SK-N-SH (cell line): ENCODE data around the gene KLF3. TPM values are rescaled to one million over a fixed set of nuclear protein-coding genes. Genes with fewer than 3 reads are reported as not detected.

Experiments used
- CTCF ChIA-PET: fragments of 300-600, 350-600 bp; formaldehyde crosslinking; extraction: SDS; loops from one replicate; lab custom pipeline; 2021; lab: Yijun Ruan, JAX
- POLR2A ChIA-PET: fragments of 350-600 bp; sonication (Branson Sonifier 250); formaldehyde crosslinking; extraction: SDS; loops from one replicate; lab custom pipeline; 2020; ENCODE audit warnings: antibody characterized with exemption, inconsistent platforms; lab: Yijun Ruan, JAX
- DNase-seq: peaks from one replicate; pipeline ENCODE4 v3.0.0; 2012
- H2AFZ ChIP-seq: fragments of 200-600 bp; sonication (generic); 2 replicates; pipeline ENCODE4 v1.8.1; 2016; ENCODE audit warnings: antibody characterized with exemption, mild to moderate bottlenecking, low read depth
- H3F3A ChIP-seq: fragments of 200-600 bp; sonication (generic); replicated peaks from 2 replicates; pipeline ENCODE3; 2016; ENCODE audit warnings: antibody characterized with exemption, mild to moderate bottlenecking; ENCODE audit not compliant: insufficient read depth
- H3K27ac ChIP-seq, 2 experiments: fragments of 200-500 bp in 1 of 2; fragments of 200-600 bp in 1 of 2; sonication (Bioruptor generic) in 1 of 2; sonication (generic), shearing (Covaris generic) in 1 of 2; 2 replicates each; pipeline versions ENCODE4 v1.5.1 to v1.6.1; 2014 to 2016; ENCODE audit warnings: low read depth in 2 of 2, inconsistent platforms in 1 of 2, low read length in 1 of 2, mild to moderate bottlenecking in 1 of 2, mixed read lengths in 1 of 2
- H3K27me3 ChIP-seq: fragments of 200-600 bp; sonication (generic), shearing (Covaris generic); 2 replicates; pipeline ENCODE4 v1.6.1; 2016; ENCODE audit warnings: mixed run types; ENCODE audit not compliant: insufficient read depth
- H3K36me3 ChIP-seq, 2 experiments: fragments of 200-500 bp in 1 of 2; fragments of 200-600 bp in 1 of 2; sonication (Bioruptor generic) in 1 of 2; sonication (generic) in 1 of 2; replicated peaks in 1 of 2; 2 replicates each; pipeline versions ENCODE3 to v1.5.1; 2014 to 2016; ENCODE audit warnings: low read length in 1 of 2, mild to moderate bottlenecking in 1 of 2; ENCODE audit not compliant: insufficient read depth in 2 of 2, control insufficient read depth in 1 of 2
- H3K4me1 ChIP-seq, 2 experiments: fragments of 200-500 bp in 1 of 2; fragments of 200-600 bp in 1 of 2; sonication (Bioruptor generic) in 1 of 2; sonication (generic), shearing (Covaris generic) in 1 of 2; 2 replicates each; pipeline versions ENCODE4 v1.5.1 to v1.6.1; 2014 to 2016; ENCODE audit warnings: low read depth in 1 of 2, low read length in 1 of 2, mixed run types in 1 of 2; ENCODE audit not compliant: insufficient read depth in 2 of 2, control insufficient read depth in 1 of 2
- H3K4me2 ChIP-seq: fragments of 200-600 bp; sonication (generic), shearing (Covaris generic); 2 replicates; pipeline ENCODE4 v1.6.1; 2017; ENCODE audit warnings: mixed run types
- H3K4me3 ChIP-seq, 2 experiments: fragments of 200-500 bp in 1 of 2; fragments of 200-600 bp in 1 of 2; sonication (Bioruptor generic) in 1 of 2; sonication (generic), shearing (Covaris generic) in 1 of 2; 2 replicates each; pipeline versions ENCODE4 v1.5.1 to v1.8.1; 2014 to 2016; ENCODE audit warnings: low read depth in 2 of 2, inconsistent platforms in 1 of 2, low read length in 1 of 2, mild to moderate bottlenecking in 1 of 2, mixed read lengths in 1 of 2, moderate library complexity in 1 of 2
- H3K79me2 ChIP-seq: fragments of 200-600 bp; sonication (generic); 2 replicates; pipeline ENCODE4 v1.8.1; 2017; ENCODE audit warnings: mild to moderate bottlenecking; ENCODE audit not compliant: insufficient read depth
- H3K9ac ChIP-seq: fragments of 200-600 bp; sonication (generic); 2 replicates; pipeline ENCODE4 v1.6.1; 2017; ENCODE audit warnings: mixed run types
- H3K9me2 ChIP-seq: fragments of 200-600 bp; sonication (generic); 2 replicates; pipeline ENCODE4 v1.6.1; 2017; ENCODE audit warnings: mixed run types
- H3K9me3 ChIP-seq: fragments of 200-600 bp; sonication (generic); 2 replicates; pipeline ENCODE4 v1.6.1; 2017; ENCODE audit warnings: mixed run types, mild to moderate bottlenecking, moderate library complexity
- H4K20me1 ChIP-seq: fragments of 200-600 bp; sonication (generic); 2 replicates; pipeline ENCODE4 v1.6.1; 2017; ENCODE audit warnings: mild to moderate bottlenecking, mixed run types; ENCODE audit not compliant: insufficient read depth
- CHD2 ChIP-seq: fragments of 150-350 bp; IDR thresholded peaks from 2 replicates; pipeline ENCODE4 v1.6.1; 2018; ENCODE audit warnings: low read length; ENCODE audit not compliant: partially characterized antibody
- EP300 ChIP-seq, 2 experiments: IDR thresholded peaks; 2 replicates each; pipeline versions ENCODE4 v1.4.0 to v1.6.1; 2012; ENCODE audit warnings: borderline replicate concordance in 1 of 2, low read depth in 1 of 2, low read length in 1 of 2
- FOSL2 ChIP-seq: IDR thresholded peaks from 2 replicates; pipeline ENCODE4 v1.4.0; 2012; ENCODE audit warnings: low read depth, mild to moderate bottlenecking, moderate library complexity, borderline replicate concordance
- FOXJ3 ChIP-seq: sonication (generic); formaldehyde crosslinking; IDR thresholded peaks from 2 replicates; pipeline ENCODE4 v1.5.1; 2020; ENCODE audit warnings: mild to moderate bottlenecking, missing genetic modification reagents
- FOXM1 ChIP-seq: IDR thresholded peaks from 2 replicates; pipeline ENCODE4 v1.4.0; 2012; ENCODE audit warnings: low read depth, mild to moderate bottlenecking
- JUND ChIP-seq: IDR thresholded peaks from 2 replicates; pipeline ENCODE4 v1.4.0; 2012
- MXI1 ChIP-seq: IDR thresholded peaks from 2 replicates; pipeline ENCODE4 v1.6.1; 2012; ENCODE audit warnings: mild to moderate bottlenecking, low read depth, low read length, improper control_type of control experiment
- NRF1 ChIP-seq: IDR thresholded peaks from 2 replicates; pipeline ENCODE4 v1.6.1; 2012; ENCODE audit warnings: low read depth, mild to moderate bottlenecking, low read length
- PBX3 ChIP-seq: IDR thresholded peaks from 2 replicates; pipeline ENCODE4; 2012
- POLR2AphosphoS5 ChIP-seq: IDR thresholded peaks from 2 replicates; pipeline ENCODE4 v1.6.1; 2012; ENCODE audit warnings: low read depth, low read length
- RAD21 ChIP-seq: IDR thresholded peaks from 2 replicates; pipeline ENCODE4 v1.6.1; 2012; ENCODE audit warnings: mild to moderate bottlenecking, low read length
- RCOR1 ChIP-seq: fragments of 150-350 bp; IDR thresholded peaks from 2 replicates; pipeline ENCODE4 v1.6.1; 2017; ENCODE audit warnings: antibody characterized with exemption, low read length
- RFX5 ChIP-seq: IDR thresholded peaks from 2 replicates; pipeline ENCODE4 v1.6.1; 2012; ENCODE audit warnings: mild to moderate bottlenecking, improper control_type of control experiment, low read length
- SIN3A ChIP-seq: IDR thresholded peaks from 2 replicates; pipeline ENCODE4 v1.6.1; 2012; ENCODE audit warnings: low read depth, mild to moderate bottlenecking, low read length, moderate library complexity, borderline replicate concordance
- SMC3 ChIP-seq: IDR thresholded peaks from 2 replicates; pipeline ENCODE4 v1.6.1; 2012; ENCODE audit warnings: low read depth, low read length, improper control_type of control experiment
- TAF1 ChIP-seq: IDR thresholded peaks from 2 replicates; pipeline ENCODE4 v1.6.1; 2012; ENCODE audit warnings: low read depth, mild to moderate bottlenecking, low read length, moderate library complexity, borderline replicate concordance
- TCF12 ChIP-seq: IDR thresholded peaks from 2 replicates; pipeline ENCODE4 v1.4.0; 2012
- YY1 ChIP-seq: IDR thresholded peaks from 2 replicates; pipeline ENCODE4 v1.4.0; 2012; ENCODE audit warnings: low read depth, mild to moderate bottlenecking
- WGBS: methylation state at CpG from one replicate; pipeline ENCODE4 v1.1.6; 2017; ENCODE audit warnings: low lambda C conversion rate; 5-methylcytosine and 5-hydroxymethylcytosine counted together
- polyA plus RNA-seq, 3 experiments: library from polyadenylated mRNA; depleted of rRNA; stranded (reverse); fragments of >200 nt; gene quantifications; 2 replicates each; pipeline ENCODE4 v1.2.3, GENCODE V29; 2012
- TF ChIP-seq, protein P1 (sequence below): fragments of 150-350 bp; IDR thresholded peaks from 2 replicates; pipeline ENCODE4 v1.6.1; 2016; ENCODE audit warnings: mild to moderate bottlenecking, low read depth, low read length
- TF ChIP-seq, protein P2 (sequence below): IDR thresholded peaks from 2 replicates; pipeline ENCODE4 v1.4.0; 2012; ENCODE audit warnings: low read depth, borderline replicate concordance
- TF ChIP-seq, protein P3 (sequence below): fragments of 200-600 bp; sonication (generic); IDR thresholded peaks from 2 replicates; pipeline ENCODE4 v1.6.1; 2017; ENCODE audit warnings: antibody characterized with exemption, mild to moderate bottlenecking, moderate library complexity

KLF3 gene
- polyA plus RNA-seq, 1 of the 3 experiments (the other 2 are of a cell fraction) = 8.2 TPM

- Histone ChIP-seq H3K4me1 (peaks cover 30 to 43% of the 10 kb centered on the region in 2 experiments; a peak in 3 of 4 replicates), H3K27me3 (no peaks in the 10 kb centered on the region), H3K27ac (peak overlapping the region; percentile 97 to 99), H3K79me2 (peaks cover 81% of the 10 kb centered on the region), H3K4me2 (peak overlapping the region; percentile 83), H4K20me1 (peaks cover 16% of the 10 kb centered on the region), H3K9me3 (no peaks in the 10 kb centered on the region), H3F3A (peaks cover 18% of the 10 kb centered on the region), H3K4me3 (peak overlapping the region; percentile 85 to 88), H3K36me3 (peaks cover 0 to 3% of the 10 kb centered on the region in 2 experiments), H3K9ac (peak overlapping the region; percentile 97), H2AFZ (no peak overlapping the region), H3K9me2 (no peaks in the 10 kb centered on the region)
- ChIA-PET POLR2A (interaction anchor here (0.8 kb wide), 2 partner anchors 9 to 336 kb away, joined by 3 read pairs; no protein-coding TSS in a partner anchor), CTCF (interaction anchor here (1.0 to 5.2 kb wide), 5 partner anchors 9 to 601 kb away, joined by 3 to 27 read pairs (median 3); no protein-coding TSS in a partner anchor)
- DNase-seq = no peak
- TF ChIP-seq SMC3 (no peak), CHD2 (no peak), JUND (no peak), FOXM1 (no peak), YY1 (no peak), RCOR1 (no peak), FOSL2 (no peak), PBX3 (no peak), EP300 (IDR thresholded peaks at IDR 0.05; ENCODE audit: borderline replicate concordance in 1 of 2, low read depth in 1 of 2, low read length in 1 of 2) (no peak), RAD21 (no peak)
- TF ChIP-seq, protein P1, sequence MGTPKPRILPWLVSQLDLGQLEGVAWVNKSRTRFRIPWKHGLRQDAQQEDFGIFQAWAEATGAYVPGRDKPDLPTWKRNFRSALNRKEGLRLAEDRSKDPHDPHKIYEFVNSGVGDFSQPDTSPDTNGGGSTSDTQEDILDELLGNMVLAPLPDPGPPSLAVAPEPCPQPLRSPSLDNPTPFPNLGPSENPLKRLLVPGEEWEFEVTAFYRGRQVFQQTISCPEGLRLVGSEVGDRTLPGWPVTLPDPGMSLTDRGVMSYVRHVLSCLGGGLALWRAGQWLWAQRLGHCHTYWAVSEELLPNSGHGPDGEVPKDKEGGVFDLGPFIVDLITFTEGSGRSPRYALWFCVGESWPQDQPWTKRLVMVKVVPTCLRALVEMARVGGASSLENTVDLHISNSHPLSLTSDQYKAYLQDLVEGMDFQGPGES = no peak
- WGBS = 4% methylated on average over 5 of the region's 5 CpGs
Measured at GRCh38 chr4:38665551-38666411, 1.8 kb downstream of the KLF3 start.

DNA sequence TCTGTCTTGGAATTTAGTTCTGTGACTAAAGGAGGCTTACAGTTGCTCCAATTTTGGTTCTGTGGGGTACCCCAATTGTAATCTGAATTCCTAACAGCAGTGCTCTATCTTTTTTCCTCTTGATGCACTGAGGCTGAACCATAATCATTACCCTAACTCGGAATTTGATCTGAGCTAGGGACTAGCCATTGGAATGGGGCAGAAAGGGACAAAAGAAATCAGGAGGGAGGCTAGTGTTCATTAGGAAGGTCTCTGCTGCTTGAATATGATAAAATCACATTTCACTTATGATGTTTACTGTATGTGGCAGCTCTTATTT lies 2.7 kb downstream of the KLF3 start:
- Histone ChIP-seq H3K9ac (peak overlapping the region; percentile 97), H3K9me3 (no peaks in the 10 kb centered on the region), H3K4me1 (peaks cover 38 to 52% of the 10 kb centered on the region in 2 experiments; a peak in 3 of 4 replicates), H3K36me3 (peaks cover 0 to 3% of the 10 kb centered on the region in 2 experiments), H3K79me2 (peaks cover 91% of the 10 kb centered on the region), H3K4me2 (peak overlapping the region; percentile 83), H3K4me3 (peak overlapping the region; percentile 85 to 88), H3K9me2 (no peaks in the 10 kb centered on the region), H4K20me1 (peaks cover 25% of the 10 kb centered on the region), H2AFZ (no peak overlapping the region), H3K27me3 (no peaks in the 10 kb centered on the region), H3K27ac (peak overlapping the region; percentile 97 to 99), H3F3A (peaks cover 18% of the 10 kb centered on the region)
- DNase-seq = peak; percentile 16
- WGBS = 0% methylated on average over 1 of the region's 1 CpG
- POLR2A ChIA-PET = no interaction called here
- CTCF ChIA-PET = interaction anchor here (1.0 to 5.2 kb wide), 4 partner anchors 8 to 602 kb away, joined by 3 to 27 read pairs (median 4); no protein-coding TSS in a partner anchor
- TF ChIP-seq SMC3 (no peak), PBX3 (no peak), CHD2 (no peak), FOXJ3 (CRISPR knock-in tag) (no peak), TCF12 (no peak), SIN3A (no peak), TAF1 (no peak), FOSL2 (no peak), YY1 (no peak), POLR2AphosphoS5 (no peak), MXI1 (no peak), NRF1 (no peak), RFX5 (no peak)
- TF ChIP-seq, protein P2, sequence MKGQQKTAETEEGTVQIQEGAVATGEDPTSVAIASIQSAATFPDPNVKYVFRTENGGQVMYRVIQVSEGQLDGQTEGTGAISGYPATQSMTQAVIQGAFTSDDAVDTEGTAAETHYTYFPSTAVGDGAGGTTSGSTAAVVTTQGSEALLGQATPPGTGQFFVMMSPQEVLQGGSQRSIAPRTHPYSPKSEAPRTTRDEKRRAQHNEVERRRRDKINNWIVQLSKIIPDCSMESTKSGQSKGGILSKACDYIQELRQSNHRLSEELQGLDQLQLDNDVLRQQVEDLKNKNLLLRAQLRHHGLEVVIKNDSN = no peak
- TF ChIP-seq, protein P3, sequence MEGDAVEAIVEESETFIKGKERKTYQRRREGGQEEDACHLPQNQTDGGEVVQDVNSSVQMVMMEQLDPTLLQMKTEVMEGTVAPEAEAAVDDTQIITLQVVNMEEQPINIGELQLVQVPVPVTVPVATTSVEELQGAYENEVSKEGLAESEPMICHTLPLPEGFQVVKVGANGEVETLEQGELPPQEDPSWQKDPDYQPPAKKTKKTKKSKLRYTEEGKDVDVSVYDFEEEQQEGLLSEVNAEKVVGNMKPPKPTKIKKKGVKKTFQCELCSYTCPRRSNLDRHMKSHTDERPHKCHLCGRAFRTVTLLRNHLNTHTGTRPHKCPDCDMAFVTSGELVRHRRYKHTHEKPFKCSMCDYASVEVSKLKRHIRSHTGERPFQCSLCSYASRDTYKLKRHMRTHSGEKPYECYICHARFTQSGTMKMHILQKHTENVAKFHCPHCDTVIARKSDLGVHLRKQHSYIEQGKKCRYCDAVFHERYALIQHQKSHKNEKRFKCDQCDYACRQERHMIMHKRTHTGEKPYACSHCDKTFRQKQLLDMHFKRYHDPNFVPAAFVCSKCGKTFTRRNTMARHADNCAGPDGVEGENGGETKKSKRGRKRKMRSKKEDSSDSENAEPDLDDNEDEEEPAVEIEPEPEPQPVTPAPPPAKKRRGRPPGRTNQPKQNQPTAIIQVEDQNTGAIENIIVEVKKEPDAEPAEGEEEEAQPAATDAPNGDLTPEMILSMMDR = no peak
